CMK (cell line): ENCODE measurements around the gene USP7.
"Not testable (repeated sequence)": the region's sequence is repeated elsewhere in the genome, so short reads cannot be mapped to it uniquely, and the experiment has no call there.

ENCODE experiments used
- DNase-seq: peaks from one replicate; pipeline ENCODE4 v3.0.0-alpha.2; 2010; ENCODE audit warnings: low read depth

USP7 gene

DNA sequence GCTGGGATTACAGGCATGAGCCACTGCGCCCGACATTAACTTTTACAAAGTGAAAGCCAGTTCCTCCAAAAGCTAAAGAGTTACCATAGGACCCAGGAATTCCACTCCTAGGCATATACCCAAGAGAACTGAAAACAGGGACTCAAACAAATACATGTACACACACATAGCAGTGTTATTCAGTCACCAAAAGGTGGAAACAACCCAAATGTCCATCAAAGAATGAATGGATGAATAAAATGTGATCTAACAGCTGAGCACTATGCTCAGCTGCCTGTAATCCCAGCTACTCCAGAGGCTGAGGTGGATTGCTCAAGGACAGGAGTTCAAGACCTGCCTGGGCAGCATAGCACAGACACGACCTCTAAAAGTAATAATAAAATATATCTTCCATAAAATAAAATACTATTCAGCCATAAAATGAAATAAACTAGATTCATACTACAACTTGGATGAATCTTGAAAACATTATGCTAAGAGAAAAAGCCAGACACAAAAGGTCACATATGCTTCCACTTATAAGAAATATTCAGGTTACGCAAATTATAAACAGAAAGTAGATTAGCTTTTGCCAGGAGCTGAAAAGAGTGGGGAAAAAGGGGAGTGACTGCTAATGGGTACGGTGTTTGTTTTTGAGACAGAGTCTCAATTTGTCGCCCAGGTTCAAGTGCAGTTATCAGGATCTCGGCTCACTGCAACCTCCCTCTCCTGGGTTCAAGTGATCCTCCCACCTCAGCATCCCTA is 9.3 kb upstream of the USP7 start:
- DNase-seq = no peak

DNA sequence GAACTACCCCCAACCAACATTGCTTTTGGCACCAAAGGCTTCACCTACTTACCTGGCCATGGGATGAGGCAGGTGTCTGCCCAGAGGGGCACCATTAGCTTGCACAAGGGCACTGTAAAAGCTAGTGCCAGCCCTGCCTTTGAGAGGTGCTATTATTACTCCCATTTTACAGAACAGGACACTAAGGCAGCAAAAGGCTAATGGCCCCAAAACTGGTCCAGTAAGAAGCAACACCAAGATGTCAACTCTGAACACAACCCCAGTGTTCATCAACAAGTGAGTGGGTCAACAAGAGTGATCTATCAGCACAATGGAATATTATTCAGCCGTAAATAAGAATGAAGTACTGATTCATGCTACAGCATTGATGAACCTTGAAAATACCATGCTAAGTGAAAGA is 7.7 kb upstream of the USP7 start:
- DNase-seq = no peak

DNA sequence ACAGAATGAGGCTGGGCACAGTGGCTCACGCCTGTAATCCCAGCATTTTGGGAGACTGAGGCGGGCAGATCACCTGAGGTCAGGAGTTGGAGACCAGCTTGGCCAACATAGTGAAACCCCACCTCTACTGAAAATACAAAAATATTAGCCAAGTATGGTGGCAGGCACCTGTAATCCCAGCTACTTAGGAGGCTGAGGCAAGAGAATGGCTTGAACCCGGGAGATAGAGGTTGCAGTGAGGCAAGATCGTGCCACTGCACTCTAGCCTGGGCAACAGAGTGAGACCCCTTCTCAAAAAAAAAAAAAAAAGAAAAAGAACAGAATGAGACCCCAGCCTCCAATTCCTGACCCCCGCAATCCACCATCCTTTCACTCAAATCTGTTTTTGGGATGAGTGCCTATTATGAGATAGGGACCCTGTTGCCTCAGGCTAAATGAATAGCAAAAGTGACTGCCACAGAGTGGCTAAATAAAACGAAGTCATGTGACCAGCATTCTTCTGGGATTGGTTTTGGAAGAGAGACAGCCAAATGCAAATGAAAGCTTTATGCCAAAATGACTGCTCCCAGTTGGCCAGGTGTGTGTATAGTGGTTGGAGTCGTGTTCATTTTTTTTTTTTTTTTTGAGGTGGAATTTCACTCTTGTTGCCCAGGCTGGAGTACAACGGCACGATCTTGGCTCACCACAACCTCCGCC is 5.6 kb upstream of the USP7 start:
- DNase-seq = not testable (repeated sequence)

DNA sequence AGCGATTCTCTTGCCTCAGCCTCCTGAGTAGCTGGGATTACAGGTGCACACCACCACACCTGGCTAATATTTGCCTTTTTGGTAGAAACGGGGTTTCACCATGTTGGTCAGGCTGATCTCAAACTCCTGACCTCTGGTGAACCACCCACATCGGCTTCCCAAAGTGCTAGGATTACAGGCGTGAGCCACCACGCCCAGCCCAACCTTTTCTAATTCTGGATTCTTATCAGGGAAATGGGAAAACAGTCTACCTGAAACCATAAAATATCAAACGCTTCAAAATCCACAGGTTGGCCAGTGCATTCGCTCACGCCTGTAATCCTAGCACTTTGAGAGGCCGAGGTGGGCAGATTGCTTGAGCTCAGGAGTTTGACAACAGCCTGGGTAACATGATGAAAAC is 4.3 kb upstream of the USP7 start:
- not testable (repeated sequence) for DNase-seq

DNA sequence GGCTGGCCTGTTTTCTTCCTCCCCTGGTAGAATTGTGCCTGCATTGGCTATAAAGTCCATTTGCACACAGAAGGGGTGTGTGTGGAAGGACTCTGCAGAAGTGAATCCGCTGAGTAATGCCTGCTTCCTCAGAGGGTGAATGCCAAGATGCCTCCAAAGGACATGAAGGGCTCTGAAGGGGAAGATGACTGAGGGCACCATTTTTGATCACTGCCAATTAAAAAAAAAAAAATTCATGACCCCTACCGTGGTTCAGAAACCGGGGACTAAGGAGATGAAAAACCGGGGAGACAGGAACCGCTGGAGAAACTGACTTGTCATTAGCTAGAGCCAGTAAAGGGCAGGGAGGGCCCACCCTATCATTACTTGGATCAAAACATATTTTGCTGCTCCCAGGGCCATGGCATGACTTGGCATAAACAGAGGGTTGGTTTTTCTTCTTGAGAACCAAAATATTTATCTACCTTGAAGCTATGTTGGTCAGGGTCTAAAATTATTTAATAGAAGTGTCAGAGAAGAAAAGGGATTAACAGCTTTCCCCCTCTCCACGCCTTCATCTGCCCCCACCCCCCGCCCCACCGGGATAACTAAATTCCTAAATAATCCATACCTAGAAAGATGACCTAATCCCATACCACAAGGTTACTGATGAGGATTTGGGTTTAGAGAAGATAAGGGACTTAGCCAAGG is 3.6 kb upstream of the USP7 start:
- no peak for DNase-seq

DNA sequence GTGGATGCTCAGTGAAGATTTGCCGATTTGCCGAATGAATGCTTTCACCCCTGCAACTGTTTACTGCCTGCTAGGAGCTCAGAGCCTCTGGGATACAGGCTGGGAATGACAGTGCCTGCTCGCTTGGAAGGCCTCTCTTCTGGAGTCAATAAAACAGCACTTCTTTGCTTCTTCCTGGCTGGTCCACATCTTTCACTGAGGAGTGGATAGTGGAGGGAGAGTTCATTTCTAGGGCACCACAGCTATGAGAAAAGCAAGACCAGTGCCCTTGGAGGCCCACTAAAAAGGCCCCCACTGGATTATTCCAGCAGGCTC is 3.1 kb upstream of the USP7 start:
- DNase-seq = no peak

DNA sequence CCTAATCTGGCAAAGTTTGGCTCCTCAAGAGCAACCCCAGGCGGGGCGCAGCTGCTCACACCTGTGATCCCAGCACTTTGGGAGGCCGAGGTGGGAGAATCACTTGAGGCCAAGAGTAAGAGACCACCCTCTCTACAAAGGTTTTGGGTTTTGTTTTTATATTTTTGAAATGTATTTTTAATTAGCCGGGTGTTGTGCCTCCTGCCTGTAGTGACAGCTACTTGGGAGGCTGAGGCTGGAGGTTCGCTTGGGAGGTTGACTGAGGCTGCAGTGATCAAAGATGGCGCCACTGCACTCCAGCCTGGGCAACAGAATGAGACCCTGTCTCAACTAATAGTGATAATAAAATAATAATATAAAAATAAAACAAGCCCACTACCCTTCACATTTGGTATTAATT is 756 bp upstream of the USP7 start:
- no peak for DNase-seq

DNA sequence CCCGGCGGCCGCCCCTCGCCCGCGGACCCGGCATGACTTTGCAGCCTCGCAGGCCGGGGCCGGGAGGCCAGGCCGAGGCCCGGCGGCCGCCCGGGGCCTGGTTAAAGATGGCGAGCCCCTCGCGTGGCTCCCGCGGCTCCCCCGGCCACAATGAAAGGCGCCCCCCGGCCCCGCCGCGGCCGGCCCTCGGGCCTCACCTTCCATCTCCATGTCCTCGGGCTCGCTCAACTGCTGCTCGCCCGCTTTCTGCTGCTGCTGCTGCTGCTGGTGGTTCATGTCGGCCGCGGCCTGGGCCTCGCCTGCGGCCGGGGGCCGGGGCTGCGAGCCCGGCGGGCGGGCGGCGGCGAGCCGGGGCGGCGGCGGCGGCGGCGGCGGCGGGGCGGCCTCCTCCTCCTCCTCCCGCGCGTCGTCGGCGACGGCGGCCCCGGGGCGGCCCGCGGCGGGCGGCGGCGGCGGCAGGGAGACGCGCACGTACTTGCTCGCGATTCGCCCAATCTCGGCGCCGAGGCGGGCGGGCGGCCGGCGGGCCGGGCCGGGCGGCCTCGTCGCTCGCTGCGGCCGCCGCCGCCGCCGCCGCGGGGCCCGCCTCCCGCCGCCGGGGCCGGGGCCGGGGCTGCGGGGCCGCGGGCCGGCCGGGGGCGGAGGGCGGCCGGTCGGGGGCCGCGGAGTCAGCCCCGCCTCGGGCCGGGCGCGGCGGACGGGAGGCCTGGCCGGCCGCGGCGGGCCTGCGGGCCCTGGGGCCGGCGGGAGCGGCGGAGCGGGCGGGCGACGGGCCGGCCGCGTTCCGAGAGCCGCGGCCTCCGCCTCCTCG is 491 bp downstream of the USP7 start:
- no peak for DNase-seq

DNA sequence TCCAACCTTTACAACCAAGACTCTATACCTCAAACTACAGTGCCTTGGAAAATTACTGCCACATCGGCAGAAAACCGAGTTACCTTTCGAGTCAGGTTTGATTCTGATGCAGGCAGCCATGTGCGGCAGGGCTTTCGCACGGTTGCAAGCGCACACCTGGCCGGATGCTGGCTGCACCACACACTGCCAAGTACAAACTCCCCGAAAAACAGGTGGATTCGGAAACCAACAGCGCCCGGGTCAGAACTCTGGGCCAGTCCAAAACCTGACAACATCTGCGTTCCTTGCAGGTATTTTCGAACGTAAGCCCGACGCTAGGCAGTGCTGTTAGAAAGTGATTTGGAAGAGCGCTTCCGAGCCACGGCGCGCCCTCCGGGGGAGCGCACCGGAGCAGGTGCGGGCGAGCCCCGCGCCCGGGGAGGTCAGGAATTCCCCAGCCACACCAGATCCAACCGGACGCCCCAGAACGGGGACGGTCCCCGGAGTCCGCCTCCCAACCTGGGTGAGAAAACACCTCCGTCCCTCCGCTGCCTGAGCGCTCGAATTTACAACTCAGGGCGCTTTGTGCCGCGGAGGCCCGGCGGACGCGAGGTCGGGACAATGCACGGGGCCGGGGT is 1.2 kb downstream of the USP7 start:
- no peak for DNase-seq

DNA sequence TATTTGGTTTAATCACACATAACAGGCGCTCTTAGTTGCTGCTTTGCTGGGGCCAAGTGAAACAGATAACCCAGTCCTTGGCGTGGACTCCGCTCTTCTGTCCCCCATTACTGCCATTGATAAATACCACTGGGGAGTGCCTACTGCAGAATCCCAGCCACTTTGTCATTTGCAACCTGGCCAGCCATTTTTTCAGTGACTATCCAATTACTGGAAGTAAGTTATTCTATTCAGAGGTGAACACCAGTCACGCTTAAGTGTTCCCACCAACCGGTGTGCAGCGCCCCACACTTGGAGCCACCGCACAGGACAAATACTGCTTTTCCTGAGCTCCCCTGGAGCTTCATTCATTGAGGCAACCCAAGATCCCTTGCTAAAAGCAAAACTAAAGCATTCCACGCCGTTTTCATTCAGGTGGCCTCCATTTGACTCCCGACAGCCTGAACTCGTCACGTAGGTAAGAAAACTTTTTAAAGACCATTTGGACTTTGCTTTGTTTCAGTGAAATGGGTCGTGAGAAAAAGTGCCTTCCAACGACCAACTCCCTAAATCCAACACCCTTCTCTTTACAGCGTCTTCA is 1.8 kb downstream of the USP7 start:
- DNase-seq = no peak

DNA sequence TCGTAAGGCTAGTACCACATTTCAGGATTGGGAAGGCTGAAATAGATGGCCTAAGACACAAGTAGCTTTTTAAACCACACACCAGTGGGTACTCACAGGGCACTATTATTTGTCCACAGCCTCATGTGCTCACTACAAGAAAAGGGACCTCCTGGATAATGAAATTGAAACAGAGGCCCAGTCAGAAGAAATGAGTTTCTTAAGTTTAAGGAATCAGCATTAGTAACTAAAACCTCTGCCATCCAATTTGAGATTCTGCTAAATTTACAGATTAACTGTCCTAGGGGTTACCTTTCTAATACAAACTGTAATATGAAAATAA is 3.0 kb downstream of the USP7 start:
- DNase-seq = no peak

DNA sequence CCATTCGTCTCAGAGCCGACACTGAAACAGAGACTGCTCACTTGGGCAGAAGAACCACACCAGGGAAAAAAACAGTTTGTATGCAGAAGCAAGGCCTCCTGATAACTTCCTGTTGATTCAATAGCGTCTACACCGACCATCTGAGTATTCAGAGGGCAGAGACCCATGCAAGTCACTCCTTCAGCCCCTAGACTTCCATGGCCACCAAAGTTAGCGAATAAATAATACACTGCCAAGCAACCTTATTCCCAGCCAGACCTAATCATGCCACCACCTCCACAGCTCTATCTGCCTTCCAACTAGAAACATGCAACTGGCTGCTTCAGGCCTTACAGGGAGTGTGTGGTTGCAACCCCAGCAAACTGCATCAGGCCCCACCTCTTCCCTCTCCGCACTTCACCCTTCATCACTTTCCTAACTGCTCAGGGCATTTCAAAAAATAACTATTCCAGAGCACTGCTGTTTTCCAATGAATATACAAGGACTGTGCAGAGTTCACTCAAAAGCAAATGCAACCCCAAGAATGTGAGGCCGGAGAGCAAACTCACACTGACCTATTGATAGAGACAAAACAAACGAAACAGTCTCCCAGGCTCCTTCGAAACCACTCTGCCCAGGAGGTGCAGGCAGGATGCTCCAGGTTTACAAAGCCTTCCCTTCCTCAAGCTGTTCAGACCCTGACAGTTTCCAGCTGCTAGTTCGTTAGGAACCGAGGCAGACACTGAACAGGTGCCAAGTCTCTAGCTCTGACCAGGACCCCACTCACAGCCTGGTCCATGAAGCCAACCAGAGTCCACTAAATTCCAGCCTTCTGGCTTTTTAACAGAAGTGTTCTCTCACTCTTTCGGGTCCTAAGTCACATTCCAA is 3.6 kb downstream of the USP7 start:
- DNase-seq = no peak

DNA sequence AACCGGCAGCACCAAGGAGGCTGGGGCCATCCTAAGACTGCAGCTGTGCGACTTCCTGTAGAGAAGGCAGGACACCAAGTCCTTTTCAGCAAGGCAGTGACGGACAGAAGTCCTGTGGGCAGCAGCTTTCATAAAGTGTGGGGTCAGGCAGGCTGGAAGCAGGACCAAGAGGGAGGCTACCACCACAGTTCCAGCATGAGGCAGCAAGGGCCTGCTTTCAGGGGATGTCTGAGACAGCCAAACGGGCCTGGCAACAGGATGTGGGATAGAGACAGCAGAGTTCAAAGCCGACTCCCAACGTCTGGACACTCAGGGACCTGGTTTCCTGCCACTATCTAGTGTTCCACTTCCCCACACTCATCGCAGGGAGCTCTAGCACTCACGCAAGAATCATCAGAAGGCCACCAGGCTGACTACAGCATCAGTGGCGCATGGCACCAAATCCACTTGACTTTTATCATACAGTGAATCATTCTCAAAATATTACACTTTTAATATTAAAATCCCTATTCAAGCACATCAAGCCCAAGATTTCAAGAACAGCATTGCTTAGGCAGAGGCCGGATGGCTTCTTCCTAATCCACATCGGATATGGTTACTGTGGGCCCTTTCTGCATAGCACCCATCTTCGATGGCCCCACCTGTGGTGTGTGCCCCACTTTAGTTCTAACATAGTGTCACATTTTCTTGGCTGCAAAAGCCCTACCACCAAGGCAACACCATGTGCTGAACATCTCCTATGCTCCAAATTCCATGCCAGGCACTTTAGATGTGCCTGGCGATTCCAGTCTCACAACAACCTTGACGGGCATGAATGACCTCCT is 5.2 kb downstream of the USP7 start:
- no peak for DNase-seq

DNA sequence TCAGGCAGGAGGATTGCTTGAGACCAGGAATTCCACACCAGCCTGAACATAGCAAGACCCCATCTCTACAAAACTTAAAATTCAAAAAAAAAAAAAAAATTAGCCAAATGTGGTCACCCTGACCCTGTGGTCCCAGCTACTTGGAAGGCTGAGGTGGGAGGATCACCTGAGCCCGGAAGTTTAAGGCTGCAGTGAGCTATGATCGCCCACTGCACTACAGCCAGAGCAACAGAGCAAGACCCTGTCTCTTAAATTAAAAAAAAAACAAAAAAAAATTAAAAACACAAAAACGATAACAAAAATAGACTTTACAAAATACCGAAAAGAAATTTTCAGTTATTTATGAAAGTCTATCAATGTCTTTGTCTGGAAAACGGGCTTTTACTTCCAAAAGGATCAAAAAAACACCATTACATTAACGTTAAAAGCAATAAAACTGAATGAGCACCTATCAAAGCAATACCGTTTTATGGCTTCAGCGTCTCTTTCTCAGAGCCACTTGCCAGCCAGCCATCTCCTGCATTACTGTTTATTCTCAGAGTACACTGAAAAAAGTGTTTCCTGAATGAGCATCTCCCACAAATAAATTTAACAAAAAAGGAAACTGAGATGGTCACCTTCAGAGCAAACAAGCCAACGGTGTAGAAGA is 6.1 kb downstream of the USP7 start:
- DNase-seq = no peak

DNA sequence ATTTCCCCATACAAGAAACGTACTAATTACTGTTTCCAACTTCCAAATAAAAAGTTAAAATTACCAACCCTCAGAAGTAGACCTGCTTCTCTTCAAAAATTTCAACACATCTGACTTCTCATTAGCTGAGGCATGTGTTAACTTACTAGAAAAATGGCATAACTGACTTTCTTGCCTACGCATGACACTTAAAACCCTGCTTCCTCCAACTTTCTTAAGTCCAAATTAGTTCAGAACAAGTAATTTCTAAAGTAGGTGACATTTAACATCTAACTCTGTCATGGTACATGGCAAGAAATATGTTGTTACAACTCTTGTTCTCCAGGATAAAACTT is 6.7 kb downstream of the USP7 start:
- DNase-seq = no peak

DNA sequence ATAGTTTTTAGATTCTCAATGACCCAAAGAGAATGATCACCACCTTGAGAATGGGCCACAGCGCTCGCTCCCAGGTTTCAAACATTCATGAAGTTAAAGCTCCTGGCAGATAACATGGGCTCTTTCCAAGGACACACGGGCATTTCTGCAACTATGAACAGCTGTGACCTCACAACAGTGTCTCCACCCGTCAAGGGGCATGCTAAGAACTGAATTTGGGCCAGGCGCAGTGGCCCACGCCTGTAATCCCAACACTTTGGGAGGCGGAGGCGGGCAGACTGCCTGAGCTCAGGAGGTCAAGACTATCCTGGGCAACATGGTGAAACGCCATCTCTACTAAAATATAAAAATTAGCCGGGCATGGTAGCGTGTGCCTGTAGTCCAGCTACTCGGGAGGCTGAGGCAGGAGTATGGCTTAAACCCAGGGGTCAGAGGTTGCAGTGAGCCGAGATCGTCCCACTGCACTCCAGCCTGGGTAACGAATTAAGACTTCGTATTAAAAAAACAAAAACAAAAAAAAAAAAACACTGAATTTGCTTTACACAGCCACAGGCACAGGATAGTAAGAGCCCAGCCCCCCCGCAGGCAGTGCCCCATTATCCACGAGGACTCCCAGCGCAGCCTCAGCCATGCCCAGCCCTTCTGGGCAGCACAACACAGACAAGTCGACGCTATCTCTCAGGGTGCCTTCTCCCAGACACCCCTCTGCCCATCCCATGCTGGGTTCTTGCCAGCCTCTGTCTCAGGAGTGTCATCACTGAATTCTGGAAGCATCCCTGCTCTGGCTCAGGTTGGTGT is 7.2 kb downstream of the USP7 start:
- DNase-seq = no peak

DNA sequence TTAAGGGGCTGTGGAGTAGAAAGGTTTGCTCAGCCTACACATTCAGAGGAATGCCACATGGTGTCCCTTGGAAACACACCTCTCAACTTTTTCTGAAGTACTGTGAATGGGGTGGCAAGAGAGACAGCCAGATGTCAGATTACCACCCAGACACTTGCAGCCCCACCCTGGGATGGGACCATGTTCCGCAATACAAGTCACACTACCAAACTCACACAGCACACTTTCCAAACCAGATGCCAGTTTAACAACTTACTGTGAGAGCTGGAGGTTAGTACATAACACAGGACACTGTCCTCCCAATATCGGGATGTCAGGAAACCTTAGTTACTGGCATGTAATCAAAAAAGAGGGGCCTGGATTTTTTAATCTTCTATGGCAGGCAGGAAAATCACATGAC is 7.9 kb downstream of the USP7 start:
- no peak for DNase-seq

DNA sequence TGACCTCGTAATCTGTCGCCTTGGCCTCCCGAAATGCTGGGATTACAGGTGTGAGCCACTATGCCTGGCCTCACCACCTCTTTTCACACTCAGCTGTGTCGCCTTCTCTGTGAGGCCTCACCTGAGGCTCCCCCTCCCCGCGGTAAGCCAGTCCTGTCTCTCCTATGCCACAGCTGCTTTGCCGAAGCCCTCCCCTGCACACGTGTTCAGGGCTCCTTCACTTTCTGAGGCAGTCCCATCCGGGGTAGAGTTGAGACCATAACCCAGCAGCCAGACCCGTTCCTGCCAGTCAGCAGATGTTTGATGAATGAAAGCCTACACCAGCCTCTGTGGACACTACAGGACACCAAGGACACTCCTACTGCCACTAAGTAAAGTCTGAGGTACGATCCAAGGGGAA is 10.6 kb downstream of the USP7 start:
- no peak for DNase-seq

DNA sequence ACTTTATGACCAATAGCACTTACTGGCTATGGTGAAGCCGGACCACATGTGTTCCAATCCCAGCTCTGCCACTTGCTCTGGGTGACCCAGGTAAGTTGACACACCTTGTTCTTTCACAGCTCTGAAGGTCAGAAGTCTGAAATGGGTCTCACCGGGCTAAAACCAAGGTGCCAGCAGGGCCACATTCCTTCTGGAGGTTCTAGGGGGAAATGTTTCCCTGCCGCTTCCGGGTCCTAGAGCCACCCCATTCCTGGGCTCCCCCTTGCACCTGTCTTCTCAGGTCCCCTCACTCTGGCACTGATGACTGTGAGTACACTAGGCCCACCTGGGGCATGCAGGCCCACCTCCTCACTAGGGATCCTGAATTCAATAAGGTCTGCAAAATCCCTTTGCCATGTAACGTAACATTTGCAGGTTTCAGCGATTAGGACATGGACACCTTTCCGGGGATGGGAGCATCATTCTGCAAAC is 11.4 kb downstream of the USP7 start:
- DNase-seq = no peak
